ENCODE data around the gene CIP2A. TPM values are rescaled to one million over a fixed set of nuclear protein-coding genes. Genes with fewer than 3 reads are reported as not detected.

CIP2A gene
- total RNA-seq, 1 experiment from 2014 or later: 36.9 TPM

DNA sequence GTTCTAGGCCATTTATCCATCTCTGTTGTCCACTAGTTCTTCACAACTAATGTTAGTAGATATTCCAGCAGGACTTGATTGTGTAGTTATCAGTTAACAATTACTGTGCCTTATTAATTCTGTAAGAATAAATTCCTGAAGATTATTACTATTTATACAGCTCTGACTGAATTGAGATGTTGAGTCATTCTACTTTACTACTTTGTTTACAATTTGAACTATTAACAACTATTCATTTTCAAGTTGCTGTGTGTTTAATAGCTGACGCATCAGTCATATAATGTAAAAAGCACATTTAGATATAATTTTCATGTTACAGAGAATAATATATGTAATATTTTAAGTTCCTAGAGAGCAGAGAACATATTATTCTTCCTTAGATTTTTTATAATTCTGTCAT, 21.4 kb upstream of the CIP2A start:
- H3K27ac Mint-ChIP-seq (ENCODE audit: unreplicated experiment): no peak overlapping the region
- CTCF ChIA-PET: no interaction called here
- H3K27me3 Mint-ChIP-seq (ENCODE audit: unreplicated experiment): no peaks in the 10 kb centered on the region
- no peak overlapping the region for H3K4me3 Mint-ChIP-seq (ENCODE audit: low read depth, unreplicated experiment)
- DNase-seq: no peak
- H3K4me1 Mint-ChIP-seq (ENCODE audit: low read depth, unreplicated experiment): no peaks in the 10 kb centered on the region
- no peak for TF ChIP-seq CTCF (IDR thresholded peaks at IDR 0.05; ENCODE audit: unreplicated experiment)
- H3K36me3 Mint-ChIP-seq (ENCODE audit: insufficient read depth, unreplicated experiment): no peaks in the 10 kb centered on the region
- intact Hi-C loops (cut with micrococcal nuclease; ENCODE audit: unreplicated experiment): no loop called here
- no TSS peak for BruUV-seq (replicated peaks)
- H3K9me3 Mint-ChIP-seq (ENCODE audit: low read depth, unreplicated experiment): no peaks in the 10 kb centered on the region

- intact Hi-C loops (cut with micrococcal nuclease; ENCODE audit: unreplicated experiment): no loop called here
- H3K4me1 Mint-ChIP-seq (ENCODE audit: low read depth, unreplicated experiment): peaks cover 3% of the 10 kb centered on the region
- no peak overlapping the region for H3K27ac Mint-ChIP-seq (ENCODE audit: unreplicated experiment)
- CTCF ChIA-PET: no interaction called here
- H3K27me3 Mint-ChIP-seq (ENCODE audit: unreplicated experiment): no peaks in the 10 kb centered on the region
- no TSS peak for BruUV-seq (replicated peaks)
- no peak overlapping the region for H3K4me3 Mint-ChIP-seq (ENCODE audit: low read depth, unreplicated experiment)
- no peak for DNase-seq
- no peaks in the 10 kb centered on the region for H3K9me3 Mint-ChIP-seq (ENCODE audit: low read depth, unreplicated experiment)
- no peaks in the 10 kb centered on the region for H3K36me3 Mint-ChIP-seq (ENCODE audit: insufficient read depth, unreplicated experiment)
- no peak for TF ChIP-seq CTCF (IDR thresholded peaks at IDR 0.05; ENCODE audit: unreplicated experiment)
These were observed 19.5 kb upstream of the CIP2A start for GRCh38 chr3:108608750-108609149.

DNA sequence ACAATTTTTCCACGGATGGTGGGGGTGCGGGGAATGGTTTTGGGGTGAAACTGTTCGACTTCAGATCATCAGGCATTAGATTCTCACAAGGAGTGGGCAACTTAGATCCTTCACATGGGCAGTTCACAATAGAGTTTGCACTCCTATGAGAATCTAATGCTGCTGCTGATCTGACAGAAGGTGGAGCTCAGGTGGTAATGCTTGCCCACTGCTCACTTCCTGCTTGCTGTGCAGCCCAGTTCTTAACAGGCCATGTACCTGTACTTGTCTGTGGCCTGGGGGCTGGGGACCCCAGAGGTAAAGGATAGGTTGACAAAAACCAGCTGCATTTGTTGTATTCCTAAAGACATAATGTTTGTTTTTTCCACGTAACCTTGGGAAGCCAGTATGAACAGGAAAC, 16.3 kb upstream of the CIP2A start:
- intact Hi-C loops (cut with micrococcal nuclease; ENCODE audit: unreplicated experiment): no loop called here
- Mint-ChIP-seq H3K4me3 (ENCODE audit: low read depth, unreplicated experiment) (no peak overlapping the region), H3K27me3 (ENCODE audit: unreplicated experiment) (no peaks in the 10 kb centered on the region), H3K27ac (ENCODE audit: unreplicated experiment) (no peak overlapping the region), H3K36me3 (ENCODE audit: insufficient read depth, unreplicated experiment) (no peaks in the 10 kb centered on the region), H3K4me1 (ENCODE audit: low read depth, unreplicated experiment) (peaks cover 12% of the 10 kb centered on the region), H3K9me3 (ENCODE audit: low read depth, unreplicated experiment) (no peaks in the 10 kb centered on the region)
- BruUV-seq (replicated peaks): no TSS peak
- no peak for TF ChIP-seq CTCF (IDR thresholded peaks at IDR 0.05; ENCODE audit: unreplicated experiment)
- CTCF ChIA-PET: no interaction called here
- DNase-seq: no peak

- H3K9me3 Mint-ChIP-seq (ENCODE audit: low read depth, unreplicated experiment): no peaks in the 10 kb centered on the region
- DNase-seq: no peak
- H3K4me1 Mint-ChIP-seq (ENCODE audit: low read depth, unreplicated experiment): peaks cover 12% of the 10 kb centered on the region
- intact Hi-C loops (cut with micrococcal nuclease; ENCODE audit: unreplicated experiment): no loop called here
- no peak overlapping the region for H3K27ac Mint-ChIP-seq (ENCODE audit: unreplicated experiment)
- no peaks in the 10 kb centered on the region for H3K36me3 Mint-ChIP-seq (ENCODE audit: insufficient read depth, unreplicated experiment)
- TF ChIP-seq CTCF (IDR thresholded peaks at IDR 0.05; ENCODE audit: unreplicated experiment): no peak
- H3K4me3 Mint-ChIP-seq (ENCODE audit: low read depth, unreplicated experiment): no peak overlapping the region
- CTCF ChIA-PET: no interaction called here
- no TSS peak for BruUV-seq (replicated peaks)
- no peaks in the 10 kb centered on the region for H3K27me3 Mint-ChIP-seq (ENCODE audit: unreplicated experiment)
These were observed 15.8 kb upstream of the CIP2A start for GRCh38 chr3:108605028-108605427.
